Measurements from ENCODE around the gene ZSWIM5. TPM values are rescaled to one million over a fixed set of nuclear protein-coding genes. Genes with fewer than 3 reads are reported as not detected.

The ZSWIM5 gene
- total and polyA plus RNA-seq, 2 experiments from 2014 or later: 2.0 to 4.0 TPM

GRCh38 chr1:45043094-45043493 is 163.3 kb downstream of the ZSWIM5 start:
- Histone ChIP-seq H2AFZ (no peak overlapping the region), H3K27me3 (no peaks in the 10 kb centered on the region), H3K4me3 (no peak overlapping the region), H3K9me3 (ENCODE audit: low read depth) (no peaks in the 10 kb centered on the region), H3K79me2 (no peaks in the 10 kb centered on the region), H3K36me3 (replicated peaks; ENCODE audit: insufficient read depth, low read depth) (no peaks in the 10 kb centered on the region), H3K27ac (no peak overlapping the region), H3K4me2 (no peak overlapping the region), H3K9me2 (replicated peaks; ENCODE audit: insufficient read depth) (no peaks in the 10 kb centered on the region), H4K20me1 (ENCODE audit: insufficient read depth, poor library complexity, severe bottlenecking) (no peaks in the 10 kb centered on the region), H3K4me1 (ENCODE audit: insufficient read depth) (no peaks in the 10 kb centered on the region)
- 79% methylated on average over 5 of the region's 5 CpGs for WGBS (ENCODE audit: low lambda C conversion rate, missing lambda C conversion rate)
- TF ChIP-seq EZH2 (IDR thresholded peaks at IDR 0.05; ENCODE audit: borderline replicate concordance) (no peak), EZH2phosphoT487 (IDR thresholded peaks at IDR 0.05; ENCODE audit: low read depth, severe bottlenecking, unreplicated experiment) (no peak)
- TF ChIP-seq, protein P1, sequence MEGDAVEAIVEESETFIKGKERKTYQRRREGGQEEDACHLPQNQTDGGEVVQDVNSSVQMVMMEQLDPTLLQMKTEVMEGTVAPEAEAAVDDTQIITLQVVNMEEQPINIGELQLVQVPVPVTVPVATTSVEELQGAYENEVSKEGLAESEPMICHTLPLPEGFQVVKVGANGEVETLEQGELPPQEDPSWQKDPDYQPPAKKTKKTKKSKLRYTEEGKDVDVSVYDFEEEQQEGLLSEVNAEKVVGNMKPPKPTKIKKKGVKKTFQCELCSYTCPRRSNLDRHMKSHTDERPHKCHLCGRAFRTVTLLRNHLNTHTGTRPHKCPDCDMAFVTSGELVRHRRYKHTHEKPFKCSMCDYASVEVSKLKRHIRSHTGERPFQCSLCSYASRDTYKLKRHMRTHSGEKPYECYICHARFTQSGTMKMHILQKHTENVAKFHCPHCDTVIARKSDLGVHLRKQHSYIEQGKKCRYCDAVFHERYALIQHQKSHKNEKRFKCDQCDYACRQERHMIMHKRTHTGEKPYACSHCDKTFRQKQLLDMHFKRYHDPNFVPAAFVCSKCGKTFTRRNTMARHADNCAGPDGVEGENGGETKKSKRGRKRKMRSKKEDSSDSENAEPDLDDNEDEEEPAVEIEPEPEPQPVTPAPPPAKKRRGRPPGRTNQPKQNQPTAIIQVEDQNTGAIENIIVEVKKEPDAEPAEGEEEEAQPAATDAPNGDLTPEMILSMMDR (IDR thresholded peaks at IDR 0.05; ENCODE audit: poor library complexity): no peak
- DNase-seq (ENCODE audit: low spot score): no peak

- Histone ChIP-seq H3K4me1 (ENCODE audit: insufficient read depth) (peaks cover 4% of the 10 kb centered on the region), H3K9me2 (replicated peaks; ENCODE audit: insufficient read depth) (no peaks in the 10 kb centered on the region), H2AFZ (no peak overlapping the region), H3K36me3 (replicated peaks; ENCODE audit: insufficient read depth, low read depth) (no peaks in the 10 kb centered on the region), H4K20me1 (ENCODE audit: insufficient read depth, poor library complexity, severe bottlenecking) (no peaks in the 10 kb centered on the region), H3K27me3 (no peaks in the 10 kb centered on the region), H3K4me2 (no peak overlapping the region), H3K27ac (no peak overlapping the region), H3K4me3 (no peak overlapping the region), H3K79me2 (no peaks in the 10 kb centered on the region), H3K9me3 (ENCODE audit: low read depth) (no peaks in the 10 kb centered on the region)
- TF ChIP-seq, protein P1 (IDR thresholded peaks at IDR 0.05; ENCODE audit: poor library complexity): no peak
- TF ChIP-seq EZH2phosphoT487 (IDR thresholded peaks at IDR 0.05; ENCODE audit: low read depth, severe bottlenecking, unreplicated experiment) (no peak), EZH2 (IDR thresholded peaks at IDR 0.05; ENCODE audit: borderline replicate concordance) (no peak)
- WGBS (ENCODE audit: low lambda C conversion rate, missing lambda C conversion rate): 98% methylated on average over 5 of the region's 5 CpGs
- no peak for DNase-seq (ENCODE audit: low spot score)
These were observed 166.1 kb downstream of the ZSWIM5 start for GRCh38 chr1:45040297-45040696.

DNA sequence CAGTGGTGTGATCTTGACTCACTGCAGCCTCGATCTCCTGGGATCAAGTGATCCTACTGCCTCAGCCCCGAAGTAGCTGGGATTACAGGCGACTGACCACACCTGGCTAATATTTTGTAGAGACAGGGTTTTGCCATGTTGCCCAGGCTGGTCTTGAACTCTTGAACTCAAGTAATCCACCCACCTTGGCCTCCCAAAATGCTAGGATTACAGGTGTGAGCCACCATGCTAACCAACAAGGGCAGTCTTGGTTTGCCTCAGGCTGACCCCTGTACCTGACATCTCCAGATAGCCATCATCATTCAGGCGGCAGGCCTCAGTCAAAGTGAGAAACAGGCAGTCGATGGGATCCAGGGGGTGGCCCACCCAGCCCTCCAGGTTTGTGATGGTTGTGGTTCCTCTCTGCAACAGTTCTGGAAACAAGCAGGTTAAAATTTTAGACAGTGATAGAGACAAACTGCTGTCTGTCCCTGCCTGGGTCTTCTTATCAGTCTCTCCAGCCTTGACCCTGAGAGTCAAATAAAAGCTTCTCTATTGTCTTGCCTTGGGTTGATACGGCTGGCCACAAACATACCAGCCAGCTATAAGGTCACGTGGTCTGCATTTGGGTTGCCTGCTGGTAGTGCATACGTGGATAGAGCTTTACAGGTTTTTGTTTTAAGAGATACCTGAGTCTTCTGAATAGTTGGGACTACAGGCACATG is 167.6 kb downstream of the ZSWIM5 start:
- 67% methylated on average over 8 of the region's 8 CpGs for WGBS (ENCODE audit: low lambda C conversion rate, missing lambda C conversion rate)
- no peaks in the 10 kb centered on the region for H4K20me1 ChIP-seq (ENCODE audit: insufficient read depth, poor library complexity, severe bottlenecking)
- DNase-seq (ENCODE audit: low spot score): no peak
- no peak overlapping the region for H3K4me3 ChIP-seq
- no peaks in the 10 kb centered on the region for H3K79me2 ChIP-seq
- H3K9me2 ChIP-seq (replicated peaks; ENCODE audit: insufficient read depth): no peaks in the 10 kb centered on the region
- no peaks in the 10 kb centered on the region for H3K27me3 ChIP-seq
- TF ChIP-seq, protein P1 (IDR thresholded peaks at IDR 0.05; ENCODE audit: poor library complexity): no peak
- TF ChIP-seq EZH2 (IDR thresholded peaks at IDR 0.05; ENCODE audit: borderline replicate concordance): no peak
- TF ChIP-seq EZH2phosphoT487 (IDR thresholded peaks at IDR 0.05; ENCODE audit: low read depth, severe bottlenecking, unreplicated experiment): no peak
- no peaks in the 10 kb centered on the region for H3K36me3 ChIP-seq (replicated peaks; ENCODE audit: insufficient read depth, low read depth)
- H3K9me3 ChIP-seq (ENCODE audit: low read depth): no peaks in the 10 kb centered on the region
- no peak overlapping the region for H3K27ac ChIP-seq
- H3K4me2 ChIP-seq: no peak overlapping the region
- no peak overlapping the region for H2AFZ ChIP-seq
- H3K4me1 ChIP-seq (ENCODE audit: insufficient read depth): peaks cover 4% of the 10 kb centered on the region

All from hepatocyte (in vitro differentiated cells).